ENCODE data around the gene RNASEL. TPM values are rescaled to one million over a fixed set of nuclear protein-coding genes. Genes with fewer than 3 reads are reported as not detected.

RNASEL gene
- total RNA-seq, 1 experiment from 2014 or later, result 2.9 TPM

GRCh38 chr1:182635871-182636270, 46.8 kb upstream of the RNASEL start:
- H3K4me1 ChIP-seq, result peaks cover 9% of the 10 kb centered on the region; the same call in 1 of the 2 replicates
- H3K9me3 Mint-ChIP-seq (ENCODE audit: unreplicated experiment), result no peaks in the 10 kb centered on the region
- ChIA-PET CTCF (no interaction called here), POLR2A (no interaction called here)
- DNase-seq, result no peak
- no peak for TF ChIP-seq CTCF (IDR thresholded peaks at IDR 0.05; ENCODE audit: insufficient read depth in 1 of 2, low read depth in 1 of 2, low read length in 1 of 2, severe bottlenecking in 1 of 2, unreplicated experiment in 1 of 2)
- H3K9me3 ChIP-seq, result no peaks in the 10 kb centered on the region
- H3K36me3 ChIP-seq (ENCODE audit: control insufficient read depth, insufficient read depth, low read length), result no peaks in the 10 kb centered on the region
- intact Hi-C loops (cut with micrococcal nuclease; ENCODE audit: unreplicated experiment), result no loop called here
- BruUV-seq (replicated peaks), result no TSS peak
- H3K27ac Mint-ChIP-seq (ENCODE audit: unreplicated experiment), result no peak overlapping the region
- no peaks in the 10 kb centered on the region for H3K36me3 Mint-ChIP-seq (ENCODE audit: insufficient read depth, unreplicated experiment)
- peaks cover 28% of the 10 kb centered on the region for H3K4me1 Mint-ChIP-seq (ENCODE audit: low read depth, unreplicated experiment)
- H3K27me3 Mint-ChIP-seq (ENCODE audit: insufficient read depth, unreplicated experiment), result no peaks in the 10 kb centered on the region
- H3K4me3 ChIP-seq (ENCODE audit: low read depth, low read length), result no peak overlapping the region
- H3K4me3 Mint-ChIP-seq (ENCODE audit: unreplicated experiment), result no peak overlapping the region
- H3K27me3 ChIP-seq (replicated peaks; ENCODE audit: control insufficient read depth, insufficient read depth, low read length), result no peaks in the 10 kb centered on the region

GRCh38 chr1:182634306-182635072, 45.4 kb upstream of the RNASEL start:
- Mint-ChIP-seq H3K27ac (ENCODE audit: unreplicated experiment) (no peak overlapping the region), H3K4me1 (ENCODE audit: low read depth, unreplicated experiment) (peaks cover 41% of the 10 kb centered on the region), H3K9me3 (ENCODE audit: unreplicated experiment) (no peaks in the 10 kb centered on the region), H3K27me3 (ENCODE audit: insufficient read depth, unreplicated experiment) (no peaks in the 10 kb centered on the region), H3K36me3 (ENCODE audit: insufficient read depth, unreplicated experiment) (no peaks in the 10 kb centered on the region), H3K4me3 (ENCODE audit: unreplicated experiment) (no peak overlapping the region)
- TF ChIP-seq CTCF (IDR thresholded peaks at IDR 0.05; ENCODE audit: insufficient read depth in 1 of 2, low read depth in 1 of 2, low read length in 1 of 2, severe bottlenecking in 1 of 2, unreplicated experiment in 1 of 2), result no peak
- ChIA-PET POLR2A (no interaction called here), CTCF (no interaction called here)
- Histone ChIP-seq H3K36me3 (ENCODE audit: control insufficient read depth, insufficient read depth, low read length) (no peaks in the 10 kb centered on the region), H3K4me3 (ENCODE audit: low read depth, low read length) (no peak overlapping the region), H3K9me3 (no peaks in the 10 kb centered on the region), H3K4me1 (peaks cover 16% of the 10 kb centered on the region; the same call in 1 of the 2 replicates), H3K27me3 (replicated peaks; ENCODE audit: control insufficient read depth, insufficient read depth, low read length) (no peaks in the 10 kb centered on the region)
- no peak for DNase-seq
- no TSS peak for BruUV-seq (replicated peaks)
- intact Hi-C loops (cut with micrococcal nuclease; ENCODE audit: unreplicated experiment), result no loop called here

DNA sequence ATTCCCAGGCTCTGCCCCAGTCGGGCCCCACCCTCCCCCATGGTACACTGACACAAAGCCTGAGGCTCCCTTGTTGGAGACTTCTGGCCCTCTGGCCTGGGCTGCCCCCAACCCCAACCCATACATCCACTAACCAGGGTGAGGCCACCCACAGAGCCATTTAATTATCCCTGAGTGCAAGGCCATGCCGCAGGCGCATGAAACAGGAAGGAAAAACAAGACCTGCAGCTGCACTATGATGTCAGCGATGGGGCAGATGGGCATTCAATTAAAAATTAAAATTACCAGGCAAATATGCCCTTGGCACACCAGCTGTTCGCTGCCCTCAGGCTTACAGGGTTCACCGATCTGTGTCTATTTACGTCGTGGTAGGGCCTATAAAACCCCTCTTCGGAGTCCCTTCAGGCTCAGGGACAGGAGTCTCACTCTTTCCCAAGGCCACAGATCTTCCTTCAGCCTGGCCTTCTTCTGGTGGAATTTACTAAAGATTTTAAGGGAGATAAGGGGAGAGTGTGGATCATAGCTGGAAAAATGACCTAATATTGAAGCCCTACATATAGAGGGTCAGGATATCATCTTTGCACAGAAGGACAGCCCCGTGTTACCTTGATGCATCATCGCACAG, 44.7 kb upstream of the RNASEL start:
- ChIA-PET POLR2A (no interaction called here), CTCF (interaction anchor here (0.7 kb wide), 1 partner anchor 38 kb away, joined by 3 read pairs; no protein-coding TSS in a partner anchor)
- Mint-ChIP-seq H3K4me1 (ENCODE audit: low read depth, unreplicated experiment) (peaks cover 47% of the 10 kb centered on the region), H3K4me3 (ENCODE audit: unreplicated experiment) (no peak overlapping the region), H3K9me3 (ENCODE audit: unreplicated experiment) (no peaks in the 10 kb centered on the region), H3K36me3 (ENCODE audit: insufficient read depth, unreplicated experiment) (no peaks in the 10 kb centered on the region), H3K27me3 (ENCODE audit: insufficient read depth, unreplicated experiment) (no peaks in the 10 kb centered on the region), H3K27ac (ENCODE audit: unreplicated experiment) (no peak overlapping the region)
- no peaks in the 10 kb centered on the region for H3K36me3 ChIP-seq (ENCODE audit: control insufficient read depth, insufficient read depth, low read length)
- H3K4me3 ChIP-seq (ENCODE audit: low read depth, low read length), result no peak overlapping the region
- no peak for DNase-seq
- H3K4me1 ChIP-seq, result peaks cover 16% of the 10 kb centered on the region; the same call in 1 of the 2 replicates
- no peaks in the 10 kb centered on the region for H3K9me3 ChIP-seq
- intact Hi-C loops (cut with micrococcal nuclease; ENCODE audit: unreplicated experiment), result no loop called here
- no peak for TF ChIP-seq CTCF (IDR thresholded peaks at IDR 0.05; ENCODE audit: insufficient read depth in 1 of 2, low read depth in 1 of 2, low read length in 1 of 2, severe bottlenecking in 1 of 2, unreplicated experiment in 1 of 2)
- BruUV-seq (replicated peaks), result no TSS peak
- H3K27me3 ChIP-seq (replicated peaks; ENCODE audit: control insufficient read depth, insufficient read depth, low read length), result no peaks in the 10 kb centered on the region
